Gastrocnemius medialis (tissue), 4 donors: ENCODE data around the gene EHMT2.

Source experiments
- CTCF ChIP-seq, 5 experiments: fragments of 450-650 bp in 3 of 5; fragments of 200-600 bp in 2 of 5; sonication (generic) in 2 of 5; IDR thresholded peaks in 4 of 5; conservative IDR thresholded peaks in 1 of 5; 1 replicate in 4 of 5; 2 replicates in 1 of 5; pipeline ENCODE4 v1.5.1; 2016 to 2019; ENCODE audit warnings: antibody characterized with exemption in 5 of 5, mild to moderate bottlenecking in 3 of 5, moderate library complexity in 3 of 5
- POLR2A ChIP-seq, 2 donors: fragments of 450-650 bp; IDR thresholded peaks; one replicate each; pipeline ENCODE4 v1.6.1; 2017; ENCODE audit warnings: antibody characterized with exemption in 2 of 2, mild to moderate bottlenecking in 2 of 2, moderate library complexity in 2 of 2

GRCh38 chr6:31915351-31915750, 17.9 kb upstream of the EHMT2 start:
- TF ChIP-seq CTCF (IDR thresholded peaks at IDR 0.05 in 4 of 5, conservative IDR thresholded peaks at IDR 0.05 in 1 of 5) (no peak), POLR2A (IDR thresholded peaks at IDR 0.05) (no peak)
